OCI-LY1 (cell line): ENCODE results near the gene ASS1.

Experiments
- H2AFZ ChIP-seq: fragments of 200-600 bp; sonication (generic), shearing (Covaris generic); 2 replicates; pipeline ENCODE4 v1.6.0; 2014; ENCODE audit warnings: antibody characterized with exemption, mild to moderate bottlenecking, low read length
- H3F3A ChIP-seq: fragments of 200-600 bp; sonication (generic), shearing (Covaris generic); 2 replicates; pipeline ENCODE4 v1.6.0; 2014; ENCODE audit warnings: mild to moderate bottlenecking, antibody characterized with exemption, low read length, moderate library complexity; ENCODE audit not compliant: insufficient read depth
- H3K27ac ChIP-seq: fragments of 200-600 bp; sonication (generic); 2 replicates; pipeline ENCODE4 v1.5.1; 2014; ENCODE audit warnings: low read length, mixed run types, mild to moderate bottlenecking, low read depth; ENCODE audit not compliant: poor library complexity, severe bottlenecking
- H3K27me3 ChIP-seq: fragments of 200-600 bp; sonication (generic); 2 replicates; pipeline ENCODE4 v1.6.0; 2014; ENCODE audit warnings: antibody characterized with exemption, mild to moderate bottlenecking, low read length, moderate library complexity; ENCODE audit not compliant: insufficient read depth
- H3K36me3 ChIP-seq: fragments of 200-600 bp; sonication (generic); 2 replicates; pipeline ENCODE4 v1.6.1; 2014; ENCODE audit warnings: mild to moderate bottlenecking, antibody characterized with exemption, low read length, moderate library complexity, mixed read lengths; ENCODE audit not compliant: insufficient read depth
- H3K4me1 ChIP-seq: fragments of 200-600 bp; sonication (generic); 2 replicates; pipeline ENCODE4 v1.5.1; 2014; ENCODE audit warnings: mild to moderate bottlenecking, low read length, moderate library complexity; ENCODE audit not compliant: insufficient read depth, severe bottlenecking
- H3K4me2 ChIP-seq: fragments of 200-600 bp; sonication (generic), shearing (Covaris generic); 2 replicates; pipeline ENCODE4 v1.6.1; 2014; ENCODE audit warnings: low read length
- H3K4me3 ChIP-seq: fragments of 200-600 bp; sonication (generic); 2 replicates; pipeline ENCODE4 v1.5.1; 2014; ENCODE audit warnings: low read length, low read depth, mild to moderate bottlenecking, mixed read lengths; ENCODE audit not compliant: poor library complexity, severe bottlenecking
- H3K79me2 ChIP-seq: fragments of 200-600 bp; shearing (Covaris generic); 2 replicates; pipeline ENCODE4 v1.6.1; 2016; ENCODE audit warnings: mixed run types, low read length, mixed read lengths; ENCODE audit not compliant: insufficient read depth
- H3K9ac ChIP-seq: fragments of 200-600 bp; sonication (generic), shearing (Covaris generic); 2 replicates; pipeline ENCODE4 v1.6.1; 2014; ENCODE audit warnings: mild to moderate bottlenecking, low read length, mixed read lengths
- H3K9me2 ChIP-seq: fragments of 200-600 bp; sonication (generic), shearing (Covaris generic); 2 replicates; pipeline ENCODE4 v1.6.1; 2014; ENCODE audit warnings: low read depth, mild to moderate bottlenecking, low read length, mixed read lengths
- H3K9me3 ChIP-seq: fragments of 200-600 bp; shearing (Covaris generic); 2 replicates; pipeline ENCODE4 v1.6.1; 2014; ENCODE audit warnings: low read length, mixed read lengths
- H4K20me1 ChIP-seq: fragments of 200-600 bp; sonication (generic), shearing (Covaris generic); 2 replicates; pipeline ENCODE4 v1.6.0; 2016; ENCODE audit warnings: mild to moderate bottlenecking, low read length; ENCODE audit not compliant: insufficient read depth
- CTCF ChIP-seq: fragments of 200-600 bp; sonication (generic), shearing (Covaris generic); IDR thresholded peaks from 2 replicates; pipeline ENCODE4 v1.5.1; 2017; ENCODE audit warnings: mild to moderate bottlenecking, antibody characterized with exemption, low read length, moderate library complexity, mixed read lengths
- EZH2 ChIP-seq: fragments of 200-600 bp; sonication (generic), shearing (Covaris generic); IDR thresholded peaks from 2 replicates; pipeline ENCODE4 v1.8.0; 2017; ENCODE audit warnings: borderline replicate concordance, mixed run types, mild to moderate bottlenecking, antibody characterized with exemption, low read length, moderate library complexity, mixed read lengths

The ASS1 gene

DNA sequence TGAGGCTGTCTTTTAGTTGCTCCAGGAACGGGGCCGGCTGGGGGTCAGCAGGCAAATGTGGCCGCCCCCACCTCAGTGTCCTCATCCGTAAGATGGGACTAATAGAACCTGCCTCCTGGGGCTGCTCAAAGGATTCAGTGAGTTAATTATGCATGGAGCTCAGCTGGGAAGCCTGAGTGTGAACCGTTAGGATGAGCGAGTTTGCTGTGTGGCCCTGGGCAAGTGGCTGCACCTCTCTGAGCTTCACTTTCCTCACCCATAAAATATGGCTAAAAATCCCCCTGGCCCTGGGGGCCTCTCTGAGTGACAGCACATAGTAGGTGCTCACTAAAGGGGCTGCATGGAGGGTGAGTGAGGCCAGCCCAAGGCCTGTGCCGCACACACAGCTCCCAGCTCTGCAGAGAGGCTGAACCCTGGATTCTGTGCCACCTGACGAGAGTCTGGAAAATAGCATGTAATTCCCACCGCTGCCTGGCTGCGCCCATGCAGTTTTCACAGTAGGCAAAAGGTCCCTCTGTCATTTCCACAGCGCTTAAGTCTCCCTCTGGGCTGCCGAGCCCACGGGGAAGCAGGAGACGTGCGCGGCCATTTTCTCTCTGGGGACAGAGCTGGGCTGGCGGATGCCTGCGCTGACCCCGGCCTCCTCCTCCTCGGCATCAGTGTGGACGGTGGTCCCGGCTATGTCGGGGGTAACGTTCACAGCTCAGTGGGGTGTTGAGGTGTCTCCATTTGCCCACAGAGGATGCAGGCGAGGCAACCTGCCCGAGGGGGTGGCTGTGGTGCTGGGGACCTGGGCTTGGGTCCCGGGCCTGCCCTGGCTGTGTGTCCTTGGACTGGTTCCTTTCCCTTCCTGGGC, 18.2 kb downstream of the ASS1 start:
- no peaks in the 10 kb centered on the region for H3K36me3 ChIP-seq
- no peaks in the 10 kb centered on the region; the same call in 1 of the 2 replicates for H3K27me3 ChIP-seq
- no peaks in the 10 kb centered on the region for H3K9me3 ChIP-seq
- no peaks in the 10 kb centered on the region for H3K9me2 ChIP-seq
- no peaks in the 10 kb centered on the region for H3K79me2 ChIP-seq
- no peaks in the 10 kb centered on the region for H3K4me1 ChIP-seq
- no peak overlapping the region for H3K4me2 ChIP-seq
- no peak overlapping the region for H2AFZ ChIP-seq
- no peak overlapping the region for H3K9ac ChIP-seq
- H4K20me1 ChIP-seq: no peaks in the 10 kb centered on the region
- no peaks in the 10 kb centered on the region for H3F3A ChIP-seq
- TF ChIP-seq CTCF (no peak), EZH2 (no peak)
- H3K27ac ChIP-seq: no peak overlapping the region
- H3K4me3 ChIP-seq: no peak overlapping the region

DNA sequence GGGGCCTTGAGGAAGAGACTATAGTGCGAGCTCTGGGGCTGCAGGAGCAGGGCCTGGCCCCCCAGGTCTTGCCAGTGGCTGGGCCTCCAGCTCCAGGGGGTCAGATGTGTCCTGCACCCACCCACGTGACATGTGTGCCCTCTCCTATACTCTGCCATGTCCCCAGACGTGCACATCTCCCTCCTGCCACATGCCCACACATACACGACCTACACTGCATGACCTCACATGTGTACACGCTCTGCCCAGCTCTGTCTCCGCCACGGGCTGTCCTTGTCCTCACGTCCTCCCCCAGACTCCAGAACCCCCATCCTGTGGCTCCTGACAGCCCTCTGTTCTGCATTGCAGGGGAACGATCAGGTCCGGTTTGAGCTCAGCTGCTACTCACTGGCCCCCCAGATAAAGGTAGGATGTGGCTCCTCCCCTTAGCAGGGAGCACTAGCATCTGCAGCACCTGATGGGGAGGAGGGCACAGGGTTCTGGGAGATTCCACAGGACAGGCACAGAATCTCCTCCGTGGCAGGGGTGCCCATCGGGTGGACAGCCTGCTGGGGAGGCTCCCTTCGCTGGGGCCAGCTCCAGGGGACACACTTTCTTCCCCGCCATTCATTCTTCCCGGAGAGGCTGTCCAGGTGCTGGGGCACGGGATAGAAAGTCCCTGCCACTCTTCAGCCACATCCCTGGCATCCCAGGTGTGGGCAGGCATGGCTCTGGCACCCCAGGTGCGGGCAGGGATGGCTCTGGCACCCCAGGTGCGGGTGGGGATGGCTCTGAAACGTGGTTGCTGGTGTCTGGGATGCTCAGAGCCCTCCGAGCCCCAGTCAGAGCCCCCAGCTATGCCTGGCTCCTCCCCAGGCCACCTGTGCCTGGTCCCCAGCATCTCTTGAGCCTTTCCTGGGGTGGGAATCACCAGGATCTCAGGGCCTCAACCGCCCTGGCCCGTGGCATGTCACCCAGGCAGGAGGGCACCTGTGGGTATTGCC, 19.3 kb downstream of the ASS1 start:
- Histone ChIP-seq H3K9me3 (no peaks in the 10 kb centered on the region), H4K20me1 (no peaks in the 10 kb centered on the region), H3K27me3 (no peaks in the 10 kb centered on the region; the same call in 1 of the 2 replicates), H3K79me2 (no peaks in the 10 kb centered on the region), H3K9me2 (no peaks in the 10 kb centered on the region), H3K36me3 (no peaks in the 10 kb centered on the region), H2AFZ (no peak overlapping the region), H3K9ac (no peak overlapping the region), H3F3A (no peaks in the 10 kb centered on the region), H3K4me2 (no peak overlapping the region), H3K27ac (no peak overlapping the region), H3K4me1 (no peaks in the 10 kb centered on the region), H3K4me3 (no peak overlapping the region)
- TF ChIP-seq EZH2: no peak
- TF ChIP-seq CTCF: no peak

GRCh38 chr9:130465383-130466096, 20.8 kb downstream of the ASS1 start:
- no peaks in the 10 kb centered on the region for H4K20me1 ChIP-seq

More at GRCh38 chr9:130465383-130466096, 20.8 kb downstream of the ASS1 start:
- Histone ChIP-seq H3K9ac (no peak overlapping the region), H3K79me2 (no peaks in the 10 kb centered on the region), H3K36me3 (no peaks in the 10 kb centered on the region), H3F3A (no peaks in the 10 kb centered on the region), H3K4me2 (no peak overlapping the region), H3K4me3 (no peak overlapping the region), H3K4me1 (no peaks in the 10 kb centered on the region), H3K27ac (no peak overlapping the region), H3K9me2 (no peaks in the 10 kb centered on the region), H2AFZ (no peak overlapping the region), H3K27me3 (peaks cover 6% of the 10 kb centered on the region; the same call in 1 of the 2 replicates), H3K9me3 (no peaks in the 10 kb centered on the region)
- TF ChIP-seq EZH2 (no peak), CTCF (no peak)
